Mesothelial cell of epicardium (in vitro differentiated cells): ENCODE measurements around the gene CTAGE1. TPM values are rescaled to one million over a fixed set of nuclear protein-coding genes. Genes with fewer than 3 reads are reported as not detected.
"Not testable (repeated sequence)": the region's sequence is repeated elsewhere in the genome, so short reads cannot be mapped to it uniquely, and the experiment has no call there.

Experiments used
- DNase-seq, 2 experiments: peaks; one replicate each; pipeline ENCODE4 v3.0.0; 2021; ENCODE audit warnings: low spot score in 2 of 2; ENCODE audit not compliant: unreplicated experiment in 2 of 2
- H3K27ac Mint-ChIP-seq: 2 replicates; pipeline ENCODE4 v1.8.0; 2021; ENCODE audit warnings: mixed read lengths
- H3K27me3 Mint-ChIP-seq: 2 replicates; pipeline ENCODE4 v1.8.0; 2021; ENCODE audit warnings: low read depth, mixed read lengths
- H3K36me3 Mint-ChIP-seq: 2 replicates; pipeline ENCODE4 v1.8.0; 2021; ENCODE audit warnings: mixed read lengths
- H3K4me1 Mint-ChIP-seq: 2 replicates; pipeline ENCODE4 v1.8.0; 2021; ENCODE audit warnings: mixed read lengths
- H3K4me3 Mint-ChIP-seq: 2 replicates; pipeline ENCODE4 v1.8.0; 2021; ENCODE audit warnings: mild to moderate bottlenecking, moderate library complexity, mixed read lengths
- H3K9me3 Mint-ChIP-seq: 2 replicates; pipeline ENCODE4 v1.8.0; 2021; ENCODE audit warnings: mixed read lengths
- CTCF ChIP-seq: fragments of 200-600 bp; sonication (generic); IDR thresholded peaks from one replicate; pipeline ENCODE4 v1.5.0; 2021; ENCODE audit warnings: antibody characterized with exemption; ENCODE audit not compliant: unreplicated experiment
- total RNA-seq: library from RNA; stranded (reverse); gene quantifications from 3 replicates; pipeline ENCODE4 v1.2.1, GENCODE V29; 2021

CTAGE1 gene
- total RNA-seq, 1 donor from 2014 or later = 0.07 TPM

GRCh38 chr18:22452226-22452668, 34.5 kb upstream of the CTAGE1 start:
- H3K27me3 Mint-ChIP-seq = no peaks in the 10 kb centered on the region
- no peak for TF ChIP-seq CTCF
- H3K36me3 Mint-ChIP-seq = peaks cover 18% of the 10 kb centered on the region
- peak overlapping the region; percentile 15 for H3K4me3 Mint-ChIP-seq
- H3K9me3 Mint-ChIP-seq = peaks cover 28% of the 10 kb centered on the region
- H3K27ac Mint-ChIP-seq = peak overlapping the region; percentile 54
- no peak for DNase-seq
- H3K4me1 Mint-ChIP-seq = peaks cover 51% of the 10 kb centered on the region

DNA sequence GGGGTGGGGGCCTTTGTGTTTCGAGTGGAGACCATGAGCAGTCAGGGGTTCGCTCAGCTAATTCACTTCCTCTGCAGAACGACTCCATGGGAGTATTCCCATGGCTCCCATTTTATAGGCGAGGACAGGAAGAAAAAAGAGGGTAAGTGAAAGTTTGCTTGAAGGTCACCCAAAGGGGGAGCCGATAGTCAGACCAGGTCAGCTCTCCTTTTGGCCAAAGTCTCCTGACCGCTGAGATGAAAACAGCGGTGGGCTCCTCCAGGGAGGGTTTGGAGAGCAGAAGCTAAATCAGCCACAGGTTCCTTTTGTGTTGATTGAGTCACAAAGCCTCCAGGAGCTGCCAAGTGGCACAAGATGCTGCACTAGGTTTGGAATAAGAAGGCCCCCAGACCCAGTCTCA, 34.1 kb upstream of the CTAGE1 start:
- DNase-seq = no peak
- peaks cover 28% of the 10 kb centered on the region for H3K9me3 Mint-ChIP-seq

GRCh38 chr18:22450766-22451165, 33.1 kb upstream of the CTAGE1 start:
- H3K27ac Mint-ChIP-seq, H3K4me3 Mint-ChIP-seq, DNase-seq, H3K27me3 Mint-ChIP-seq: not testable (repeated sequence)
- Mint-ChIP-seq H3K4me1 (peaks cover 51% of the 10 kb centered on the region), H3K9me3 (peaks cover 28% of the 10 kb centered on the region), H3K36me3 (peaks cover 18% of the 10 kb centered on the region)

More for the DNA sequence above, 34.1 kb upstream of the CTAGE1 start:
- Mint-ChIP-seq H3K27ac (peak overlapping the region; percentile 14), H3K4me3 (no peak overlapping the region), H3K36me3 (peaks cover 18% of the 10 kb centered on the region), H3K4me1 (peaks cover 51% of the 10 kb centered on the region), H3K27me3 (no peaks in the 10 kb centered on the region)
- TF ChIP-seq CTCF = no peak

DNA sequence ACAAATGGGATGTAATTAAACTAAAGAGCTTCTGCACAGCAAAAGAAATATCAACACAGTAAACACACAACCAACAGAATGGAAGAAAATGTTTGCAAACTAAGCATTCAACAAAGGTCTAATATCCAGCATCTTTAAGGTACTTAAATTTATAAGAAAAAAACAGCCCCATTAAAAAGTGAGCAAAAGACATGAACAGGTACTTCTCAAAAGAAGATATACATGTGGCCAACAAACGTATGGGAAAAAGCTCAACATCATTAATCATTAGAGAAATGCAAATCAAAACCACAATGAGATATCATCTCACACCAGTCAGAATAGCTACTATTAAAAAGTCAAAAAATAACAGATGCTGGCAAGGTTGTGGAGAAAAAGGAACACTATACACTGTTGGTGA, 32.6 kb upstream of the CTAGE1 start:
- Mint-ChIP-seq H3K4me1 (peaks cover 49% of the 10 kb centered on the region), H3K36me3 (peaks cover 18% of the 10 kb centered on the region), H3K9me3 (peaks cover 28% of the 10 kb centered on the region)
- DNase-seq, H3K27me3 Mint-ChIP-seq, H3K4me3 Mint-ChIP-seq, H3K27ac Mint-ChIP-seq: not testable (repeated sequence)

DNA sequence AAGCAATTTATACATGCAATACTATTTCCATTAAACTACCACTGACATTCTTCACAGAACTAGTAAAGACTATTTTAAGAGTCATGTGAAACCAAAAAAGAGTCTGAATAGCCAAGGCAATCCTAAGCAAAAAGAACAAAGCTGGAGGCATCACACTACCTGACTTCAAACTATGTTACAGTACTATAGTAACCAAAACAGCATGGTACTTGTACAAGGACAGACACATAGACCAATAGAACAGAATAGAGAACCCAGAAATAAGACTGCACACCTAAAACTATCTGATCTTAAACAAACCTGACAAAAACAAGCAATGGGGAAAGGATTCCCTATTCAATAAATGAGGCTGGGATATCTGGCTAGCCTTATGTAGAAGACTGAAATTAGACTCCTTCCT, 32.0 kb upstream of the CTAGE1 start:
- DNase-seq = not testable (repeated sequence)
- peaks cover 43% of the 10 kb centered on the region for H3K4me1 Mint-ChIP-seq
- peaks cover 28% of the 10 kb centered on the region for H3K9me3 Mint-ChIP-seq

DNA sequence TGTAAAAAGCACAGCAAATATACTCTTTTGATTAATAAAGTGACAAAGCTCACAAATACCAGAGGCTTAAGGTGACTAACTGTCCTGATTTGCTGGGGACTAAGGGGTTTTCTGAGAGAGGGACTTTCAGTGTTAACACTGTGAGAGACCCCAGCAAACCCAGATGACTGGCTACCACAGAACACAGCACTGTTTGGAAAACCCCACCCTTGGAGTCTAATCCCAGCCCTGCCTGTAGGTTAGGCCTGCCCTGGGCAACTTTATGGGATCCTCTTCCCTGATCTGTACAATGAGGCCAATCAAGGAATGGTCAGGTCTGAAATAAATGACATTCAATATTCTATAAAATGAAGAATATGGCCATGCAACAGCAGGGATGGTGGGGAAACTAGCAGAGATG, 30.5 kb upstream of the CTAGE1 start:
- peaks cover 18% of the 10 kb centered on the region for H3K36me3 Mint-ChIP-seq
- H3K27me3 Mint-ChIP-seq = no peaks in the 10 kb centered on the region
- no peak for DNase-seq
- no peak for TF ChIP-seq CTCF
- H3K4me1 Mint-ChIP-seq = peaks cover 36% of the 10 kb centered on the region
- H3K9me3 Mint-ChIP-seq = peaks cover 28% of the 10 kb centered on the region
- H3K4me3 Mint-ChIP-seq = no peak overlapping the region
- H3K27ac Mint-ChIP-seq = peak overlapping the region; percentile 69

More for the DNA sequence above, 32.0 kb upstream of the CTAGE1 start:
- not testable (repeated sequence) for H3K4me3 Mint-ChIP-seq, H3K27ac Mint-ChIP-seq, H3K27me3 Mint-ChIP-seq
- H3K36me3 Mint-ChIP-seq = peaks cover 18% of the 10 kb centered on the region

DNA sequence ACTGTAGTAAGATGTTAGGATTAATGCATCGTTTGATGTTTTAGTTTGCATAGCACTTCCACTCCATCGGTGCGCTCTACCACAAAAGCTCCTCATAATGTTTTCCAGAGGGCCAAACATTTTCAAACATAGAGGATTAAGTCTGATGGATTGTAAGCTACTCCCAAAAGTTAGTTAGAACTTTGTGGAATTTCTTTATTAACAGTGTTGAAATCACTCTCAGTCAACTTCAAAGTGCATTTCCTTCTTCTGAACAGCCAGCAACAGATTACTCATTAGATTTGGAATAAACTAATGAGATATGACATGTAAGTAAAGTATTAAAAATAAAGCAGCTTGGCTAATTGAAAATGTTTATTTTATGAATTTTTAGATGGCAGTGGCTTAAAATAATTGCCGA, 30.1 kb upstream of the CTAGE1 start:
- TF ChIP-seq CTCF = no peak

More for the DNA sequence above, 30.1 kb upstream of the CTAGE1 start:
- H3K4me3 Mint-ChIP-seq = no peak overlapping the region
- H3K9me3 Mint-ChIP-seq = peaks cover 28% of the 10 kb centered on the region
- peaks cover 18% of the 10 kb centered on the region for H3K36me3 Mint-ChIP-seq
- H3K27ac Mint-ChIP-seq = peak overlapping the region; percentile 68
- H3K4me1 Mint-ChIP-seq = peaks cover 35% of the 10 kb centered on the region
- no peaks in the 10 kb centered on the region for H3K27me3 Mint-ChIP-seq
- no peak for DNase-seq
